ENCODE results near the gene SPATA20.

SPATA20 gene

GRCh38 chr17:50539762-50540559, 7.0 kb upstream of the SPATA20 start:
- no peak for DNase-seq (ENCODE audit: low read depth)
- TF ChIP-seq CTCF (IDR thresholded peaks at IDR 0.05; ENCODE audit: control insufficient read depth, extremely low read depth, insufficient read depth) = no peak
- H3K4me3 ChIP-seq (ENCODE audit: low read depth, low read length) = no peak overlapping the region

GRCh38 chr17:50540560-50541401, 6.2 kb upstream of the SPATA20 start:
- H3K4me3 ChIP-seq (ENCODE audit: low read depth, low read length) = no peak overlapping the region
- no peak for DNase-seq (ENCODE audit: low read depth)
- no peak for TF ChIP-seq CTCF (IDR thresholded peaks at IDR 0.05; ENCODE audit: control insufficient read depth, extremely low read depth, insufficient read depth)

GRCh38 chr17:50541402-50541715, 5.6 kb upstream of the SPATA20 start:
- TF ChIP-seq CTCF (IDR thresholded peaks at IDR 0.05; ENCODE audit: control insufficient read depth, extremely low read depth, insufficient read depth) = no peak
- DNase-seq (ENCODE audit: low read depth) = no peak
- H3K4me3 ChIP-seq (ENCODE audit: low read depth, low read length) = peak overlapping the region; percentile 57

- DNase-seq (ENCODE audit: low read depth) = no peak
- peak overlapping the region; percentile 57 for H3K4me3 ChIP-seq (ENCODE audit: low read depth, low read length)
- 0 out of 2 replicates have a peak, but pooled peaks have one; percentile 19 for TF ChIP-seq CTCF (IDR thresholded peaks at IDR 0.05; ENCODE audit: control insufficient read depth, extremely low read depth, insufficient read depth)
These were observed 5.0 kb upstream of the SPATA20 start for GRCh38 chr17:50541716-50542688.

GRCh38 chr17:50542795-50543774, 3.9 kb upstream of the SPATA20 start:
- H3K4me3 ChIP-seq (ENCODE audit: low read depth, low read length) = peak overlapping the region; percentile 57
- DNase-seq (ENCODE audit: low read depth) = peak; percentile 99
- TF ChIP-seq CTCF (IDR thresholded peaks at IDR 0.05; ENCODE audit: control insufficient read depth, extremely low read depth, insufficient read depth) = no peak

Measured in LNCaP clone FGC (cell line).